GM12878 (cell line): ENCODE measurements around the gene MEGF6. TPM values are rescaled to one million over a fixed set of nuclear protein-coding genes. Genes with fewer than 3 reads are reported as not detected.

Experiments used
- ATAC-seq: fragments of 200-7000 bp; cut with Tn5 transposase; 3 replicates; pipeline ENCODE4 v1.9.1; 2020; ENCODE audit warnings: mild to moderate bottlenecking, moderate library complexity
- BruUV-seq: library from RNA; stranded (reverse); fragments of 400-500 nt; replicated peaks from 2 replicates; lab custom pipeline; 2021; lab: Mats Ljungman, UMichigan
- CTCF ChIA-PET: fragments of 300-600 bp; sonication (Branson Sonifier 250); formaldehyde crosslinking; extraction: SDS; loops from one replicate; lab custom pipeline; 2021; ENCODE audit warnings: inconsistent platforms; lab: Yijun Ruan, JAX
- POLR2A ChIA-PET: fragments of 350-600 bp; formaldehyde crosslinking; extraction: SDS; loops from one replicate; lab custom pipeline; 2021; ENCODE audit warnings: inconsistent platforms; lab: Charles Lee
- RAD21 ChIA-PET: fragments of 300-600 bp; sonication (Branson Sonifier 250); formaldehyde crosslinking; loops from one replicate; lab custom pipeline; 2023; ENCODE audit warnings: antibody characterized with exemption; ENCODE audit not compliant: unreplicated experiment; lab: Charles Lee
- SMC1A ChIA-PET: fragments of 300-600 bp; sonication (Branson Sonifier 250); formaldehyde crosslinking; loops from one replicate; lab custom pipeline; 2023; ENCODE audit not compliant: unreplicated experiment, uncharacterized antibody; lab: Charles Lee
- DNase-seq: peaks from one replicate; pipeline ENCODE4 v3.0.0-alpha.2; 2011; ENCODE audit warnings: low read depth, low spot score
- FAIRE-seq: peaks from 3 replicates; lab custom pipeline; 2011; peaks lifted over from hg19 to GRCh38; lab: Jason Lieb, UNC
- H2AFZ ChIP-seq: 2 replicates; pipeline ENCODE4 v1.6.0; 2011; ENCODE audit warnings: low read depth, low read length, control low read depth; ENCODE audit not compliant: control insufficient read depth
- H3K27ac ChIP-seq: 2 replicates; pipeline ENCODE4 v1.5.1; 2011; ENCODE audit warnings: control low read depth; ENCODE audit not compliant: control insufficient read depth, insufficient read depth
- H3K27me3 ChIP-seq, 2 experiments: replicated peaks in 1 of 2; 2 replicates each; pipeline versions ENCODE4 v1.6.0 to v1.6.1; 2011; ENCODE audit warnings: low read length in 1 of 2; ENCODE audit not compliant: control insufficient read depth in 2 of 2, insufficient read depth in 2 of 2
- H3K36me3 ChIP-seq, 2 experiments: 2 replicates each; pipeline ENCODE4 v1.5.1; 2011; ENCODE audit warnings: low read length in 1 of 2; ENCODE audit not compliant: control insufficient read depth in 2 of 2, insufficient read depth in 2 of 2
- H3K4me1 ChIP-seq: 2 replicates; pipeline ENCODE4 v1.6.1; 2011; ENCODE audit warnings: mild to moderate bottlenecking, low read length, moderate library complexity, mixed read lengths; ENCODE audit not compliant: control insufficient read depth, insufficient read depth
- H3K4me2 ChIP-seq: 2 replicates; pipeline ENCODE4 v1.6.0; 2011; ENCODE audit warnings: control low read depth; ENCODE audit not compliant: control insufficient read depth, insufficient read depth
- H3K4me3 ChIP-seq: fragments of 200-600 bp; sonication (generic); 2 replicates; pipeline ENCODE4 v1.5.1; 2016
- H3K79me2 ChIP-seq: 2 replicates; pipeline ENCODE4 v1.6.0; 2011; ENCODE audit warnings: low read length; ENCODE audit not compliant: control insufficient read depth, insufficient read depth
- H3K9ac ChIP-seq: 2 replicates; pipeline ENCODE4 v1.8.0; 2011; ENCODE audit warnings: low read length, control low read depth, mixed read lengths; ENCODE audit not compliant: control insufficient read depth, insufficient read depth
- H3K9me3 ChIP-seq: replicated peaks from 3 replicates; pipeline ENCODE4 v1.5.1; 2011; ENCODE audit warnings: mild to moderate bottlenecking, low read length; ENCODE audit not compliant: control insufficient read depth, insufficient read depth
- H4K20me1 ChIP-seq: 2 replicates; pipeline ENCODE4 v1.6.0; 2011; ENCODE audit not compliant: control insufficient read depth, insufficient read depth
- ATF7 ChIP-seq: fragments of 450-650 bp; IDR thresholded peaks from 2 replicates; pipeline ENCODE4 v1.6.1; 2016; ENCODE audit warnings: low read depth, mild to moderate bottlenecking
- CEBPZ ChIP-seq: fragments of 150-350 bp; IDR thresholded peaks from 2 replicates; pipeline ENCODE4 v1.6.1; 2016; ENCODE audit warnings: low read depth, low read length
- E2F4 ChIP-seq: IDR thresholded peaks from 2 replicates; pipeline ENCODE4 v1.6.1; 2012; ENCODE audit warnings: low read depth, low read length, improper control_type of control experiment
- FOS ChIP-seq: IDR thresholded peaks from 3 replicates; pipeline ENCODE4 v1.6.1; 2011; ENCODE audit warnings: borderline replicate concordance; ENCODE audit not compliant: insufficient read length; ENCODE audit errors: extremely low read depth
- FOXM1 ChIP-seq: IDR thresholded peaks from 2 replicates; pipeline ENCODE4 v1.6.1; 2012; ENCODE audit warnings: low read depth, mild to moderate bottlenecking, inconsistent platforms, low read length, moderate library complexity
- HDAC2 ChIP-seq: fragments of 200-600 bp; sonication (generic); IDR thresholded peaks from 2 replicates; pipeline ENCODE4 v1.6.1; 2017
- IRF3 ChIP-seq: fragments of 450-650 bp; IDR thresholded peaks from 2 replicates; pipeline ENCODE4 v1.6.1; 2014; ENCODE audit warnings: mild to moderate bottlenecking
- KAT2A ChIP-seq: conservative IDR thresholded peaks from 2 replicates; pipeline ENCODE4 v1.6.1; 2011; ENCODE audit warnings: low read depth, low read length; ENCODE audit not compliant: control insufficient read depth
- MAX ChIP-seq: IDR thresholded peaks from 2 replicates; pipeline ENCODE4 v1.6.1; 2012; ENCODE audit warnings: low read depth, low read length, improper control_type of control experiment
- RAD21 ChIP-seq: IDR thresholded peaks from 2 replicates; pipeline ENCODE4 v1.6.1; 2011; ENCODE audit warnings: mild to moderate bottlenecking, low read depth, low read length, moderate library complexity; ENCODE audit not compliant: insufficient read depth
- SKIL ChIP-seq: fragments of 450-650 bp; IDR thresholded peaks from 2 replicates; pipeline ENCODE4 v1.6.1; 2017; ENCODE audit warnings: mild to moderate bottlenecking, low read depth, inconsistent platforms; ENCODE audit not compliant: poor library complexity, severe bottlenecking
- SP1 ChIP-seq: IDR thresholded peaks from one replicate; pipeline ENCODE4 v1.6.1; 2011; ENCODE audit warnings: low read depth, low read length
- SPI1 ChIP-seq: IDR thresholded peaks from 2 replicates; pipeline ENCODE4 v1.6.1; 2011; ENCODE audit warnings: low read depth, mild to moderate bottlenecking, low read length, moderate library complexity, borderline replicate concordance; ENCODE audit not compliant: insufficient read depth
- STAT1 ChIP-seq: fragments of 450-650 bp; conservative IDR thresholded peaks from 2 replicates; pipeline ENCODE4 v1.6.1; 2014; ENCODE audit warnings: antibody characterized with exemption, mild to moderate bottlenecking
- SUPT20H ChIP-seq: IDR thresholded peaks from 2 replicates; pipeline ENCODE4 v1.6.1; 2011; ENCODE audit warnings: low read depth, mild to moderate bottlenecking, low read length, moderate library complexity, borderline replicate concordance; ENCODE audit not compliant: control insufficient read depth
- ZNF274 ChIP-seq: IDR thresholded peaks from one replicate; pipeline ENCODE4 v1.8.0; 2011; ENCODE audit not compliant: insufficient read length, insufficient read depth
- WGBS: methylation state at CpG from one replicate; pipeline ENCODE4 v1.1.6; 2016; ENCODE audit warnings: low lambda C conversion rate; ENCODE audit not compliant: insufficient replicate concordance, insufficient coverage; ENCODE audit errors: missing lambda C conversion rate; 5-methylcytosine and 5-hydroxymethylcytosine counted together
- in situ Hi-C: fragments of 300-500 bp; cut with MboI; formaldehyde crosslinking; loops from 9 replicates; pipeline ENCODE4 v1.14.3; 2018; ENCODE audit warnings: mixed read lengths
- intact Hi-C: fragments of 100-400 bp; cut with micrococcal nuclease; formaldehyde crosslinking; loops from one replicate; pipeline ENCODE4 v1.14.2; 2022; ENCODE audit not compliant: unreplicated experiment
- polyA plus RNA-seq, 11 experiments: library from polyadenylated mRNA; depleted of rRNA in 4 of 11; unstranded in 6 of 11; stranded (reverse) in 5 of 11; fragments of >200 nt; fragmentation: Nextera tagmentation in 4 of 11; fragmentation: Illumina TruSeq in 1 of 11; extraction: Ambion mirVana in 4 of 11; extraction: Trizol in 1 of 11; gene quantifications; 1 replicate in 1 of 11; 2 replicates in 10 of 11; pipeline versions ENCODE4 v1.2.1 to v1.2.3, GENCODE V29; 2011 to 2016; ENCODE audit warnings: inconsistent platforms in 2 of 11, missing spikeins in 2 of 11, low read depth in 1 of 11
- total RNA-seq, 4 experiments: library from RNA; depleted of rRNA in 3 of 4; stranded (reverse); fragments of >200 nt in 3 of 4; fragmentation: Illumina TruSeq in 1 of 4; extraction: Trizol in 1 of 4; gene quantifications; 2 replicates each; pipeline versions ENCODE4 v1.2.1 to v1.2.3, GENCODE V29; 2013 to 2021

MEGF6 gene
- total and polyA plus RNA-seq, 10 of the 15 experiments (the other 5 are each of a cell fraction or from before 2014, with no cell fraction given) = 0.03 to 0.41 TPM; not detected in 8

GRCh38 chr1:3511306-3511705, 100.0 kb downstream of the MEGF6 start:
- RAD21 ChIA-PET = no interaction called here
- Histone ChIP-seq H3K27ac (no peak overlapping the region), H3K4me1 (no peaks in the 10 kb centered on the region), H3K27me3 (no peaks in the 10 kb centered on the region), H3K36me3 (no peaks in the 10 kb centered on the region), H3K9ac (no peak overlapping the region), H4K20me1 (no peaks in the 10 kb centered on the region), H3K79me2 (no peaks in the 10 kb centered on the region), H2AFZ (no peak overlapping the region), H3K4me2 (no peak overlapping the region), H3K9me3 (no peaks in the 10 kb centered on the region; the same call in 2 of the 3 replicates), H3K4me3 (no peak overlapping the region)
- CTCF ChIA-PET = no interaction called here
- SMC1A ChIA-PET = no interaction called here
- no peak for ATAC-seq
- DNase-seq = no peak
- FAIRE-seq = no peak
- BruUV-seq = no TSS peak
- intact Hi-C loops = no loop called here
- in situ Hi-C loops = no loop called here
- POLR2A ChIA-PET = no interaction called here
- WGBS = 49% methylated on average over 16 of the region's 16 CpGs
- TF ChIP-seq ZNF274 (no peak), ATF7 (no peak), MAX (no peak), SUPT20H (no peak), HDAC2 (no peak), SP1 (no peak), FOS (no peak), FOXM1 (no peak), E2F4 (no peak), RAD21 (no peak), SPI1 (no peak), CEBPZ (no peak), KAT2A (no peak), IRF3 (no peak), STAT1 (no peak), SKIL (no peak)
